ENCODE measurements around the gene ZNF784.
A peak's percentile ranks its signal among the peaks of the same experiment; 100 is the strongest.

The ZNF784 gene

GRCh38 chr19:55641426-55642152 is 17.2 kb upstream of the ZNF784 start:
- TF ChIP-seq FOXP2 (optimal IDR thresholded peaks at IDR 0.05; ENCODE audit: borderline replicate concordance, extremely low read depth, extremely low read length, insufficient read depth) (no peak), TAF1 (IDR thresholded peaks at IDR 0.05; ENCODE audit: borderline replicate concordance, insufficient read depth, low read length) (no peak), POLR2AphosphoS5 (IDR thresholded peaks at IDR 0.05; ENCODE audit: low read depth, low read length) (no peak), REST (IDR thresholded peaks at IDR 0.05; ENCODE audit: insufficient read depth in 1 of 2, low read depth in 2 of 2, low read length in 2 of 2) (no peak), SIN3A (IDR thresholded peaks at IDR 0.05; ENCODE audit: borderline replicate concordance, insufficient read depth, low read length) (no peak)

GRCh38 chr19:55640577-55641425 is 16.4 kb upstream of the ZNF784 start, which contains the start of gene ZNF580:
ZNF580 (plus strand) TSS chr19:55641002; CDS start chr19:55642509, 1,507 bp downstream.
- TF ChIP-seq REST (IDR thresholded peaks at IDR 0.05; ENCODE audit: insufficient read depth in 1 of 2, low read depth in 2 of 2, low read length in 2 of 2) (no peak), TAF1 (IDR thresholded peaks at IDR 0.05; ENCODE audit: borderline replicate concordance, insufficient read depth, low read length) (0 out of 2 replicates have a peak, but pooled peaks have one; percentile 51), FOXP2 (optimal IDR thresholded peaks at IDR 0.05; ENCODE audit: borderline replicate concordance, extremely low read depth, extremely low read length, insufficient read depth) (peak; percentile 26), POLR2AphosphoS5 (IDR thresholded peaks at IDR 0.05; ENCODE audit: low read depth, low read length) (no peak)

- peak; percentile 9 for TF ChIP-seq FOXP2 (optimal IDR thresholded peaks at IDR 0.05; ENCODE audit: borderline replicate concordance, extremely low read depth, extremely low read length, insufficient read depth)
- no peak for TF ChIP-seq REST (IDR thresholded peaks at IDR 0.05; ENCODE audit: insufficient read depth in 1 of 2, low read depth in 2 of 2, low read length in 2 of 2)
Measured at GRCh38 chr19:55640043-55640576, 15.7 kb upstream of the ZNF784 start.

- TF ChIP-seq SIN3A (IDR thresholded peaks at IDR 0.05; ENCODE audit: borderline replicate concordance, insufficient read depth, low read length) (no peak), REST (IDR thresholded peaks at IDR 0.05; ENCODE audit: insufficient read depth in 1 of 2, low read depth in 2 of 2, low read length in 2 of 2) (no peak), FOXP2 (optimal IDR thresholded peaks at IDR 0.05; ENCODE audit: borderline replicate concordance, extremely low read depth, extremely low read length, insufficient read depth) (no peak), TAF1 (IDR thresholded peaks at IDR 0.05; ENCODE audit: borderline replicate concordance, insufficient read depth, low read length) (no peak), POLR2AphosphoS5 (IDR thresholded peaks at IDR 0.05; ENCODE audit: low read depth, low read length) (no peak)
Measured at GRCh38 chr19:55638864-55639359, 14.5 kb upstream of the ZNF784 start.

Data from PFSK-1 (cell line).